Measurements from ENCODE around the gene ELP4. TPM values are rescaled to one million over a fixed set of nuclear protein-coding genes. Genes with fewer than 3 reads are reported as not detected.

The ELP4 gene
- total RNA-seq, 1 experiment from 2014 or later = 21.4 TPM

GRCh38 chr11:31651822-31652221, 142.3 kb downstream of the ELP4 start:
- BruUV-seq (replicated peaks) = no TSS peak
- no peak overlapping the region for H3K27ac ChIP-seq (ENCODE audit: low read depth, low read length)
- H3K4me1 ChIP-seq (ENCODE audit: control insufficient read depth in 1 of 2, insufficient read depth in 2 of 2, low read length in 2 of 2) = peaks cover 15 to 23% of the 10 kb centered on the region in 2 experiments
- ChIA-PET RAD21 (ENCODE audit: low non-redundant PET in 1 of 2, low total read pairs in 2 of 2, uncharacterized antibody in 2 of 2, unreplicated experiment in 2 of 2) (no interaction called here), POLR2A (no interaction called here), CTCF (interaction anchor here (2.4 kb wide), 1 partner anchor 11 kb away, joined by 12 read pairs; no protein-coding TSS in a partner anchor)
- no peak overlapping the region for H2AFZ ChIP-seq (ENCODE audit: low read depth, low read length, poor library complexity, severe bottlenecking)
- no peaks in the 10 kb centered on the region for H3K79me2 ChIP-seq (ENCODE audit: insufficient read depth, low read length)
- H3K27me3 ChIP-seq (ENCODE audit: insufficient read depth, low read length) = no peaks in the 10 kb centered on the region
- H4K20me1 ChIP-seq (ENCODE audit: insufficient read depth) = no peaks in the 10 kb centered on the region
- no peaks in the 10 kb centered on the region for H3K36me3 ChIP-seq (ENCODE audit: control insufficient read depth in 1 of 2, insufficient read depth in 2 of 2, low read length in 2 of 2)
- H3K9me3 ChIP-seq (ENCODE audit: control insufficient read depth in 1 of 2, insufficient read depth in 1 of 2, low read depth in 1 of 2, low read length in 2 of 2) = no peaks in the 10 kb centered on the region
- TF ChIP-seq SRF (IDR thresholded peaks at IDR 0.05; ENCODE audit: low read depth) (no peak), ZFX (IDR thresholded peaks at IDR 0.05) (no peak), SIN3A (IDR thresholded peaks at IDR 0.05; ENCODE audit: low read depth) (no peak), CTCF (IDR thresholded peaks at IDR 0.05 in 2 of 3, conservative IDR thresholded peaks at IDR 0.05 in 1 of 3; ENCODE audit: borderline replicate concordance in 1 of 3, insufficient read depth in 1 of 3, low read depth in 2 of 3, low read length in 2 of 3) (no peak), FOSL1 (IDR thresholded peaks at IDR 0.05; ENCODE audit: low read depth) (no peak)
- no peaks in the 10 kb centered on the region for H3K9me2 ChIP-seq (ENCODE audit: insufficient read depth)
- no peak overlapping the region for H3K4me3 ChIP-seq (replicated peaks in 1 of 2; ENCODE audit: low read depth in 1 of 2, low read length in 2 of 2)
- H3K4me2 ChIP-seq (ENCODE audit: low read length) = no peak overlapping the region
- intact Hi-C loops (cut with micrococcal nuclease) = no loop called here
- ATAC-seq = no peak
- no peak overlapping the region for H3K9ac ChIP-seq (ENCODE audit: low read length)
- no peak for DNase-seq (ENCODE audit: low read depth, low spot score)

GRCh38 chr11:31652528-31652927, 143.0 kb downstream of the ELP4 start:
- no peaks in the 10 kb centered on the region for H3K9me3 ChIP-seq (ENCODE audit: control insufficient read depth in 1 of 2, insufficient read depth in 1 of 2, low read depth in 1 of 2, low read length in 2 of 2)
- H3K9me2 ChIP-seq (ENCODE audit: insufficient read depth) = no peaks in the 10 kb centered on the region
- ChIA-PET RAD21 (ENCODE audit: low non-redundant PET in 1 of 2, low total read pairs in 2 of 2, uncharacterized antibody in 2 of 2, unreplicated experiment in 2 of 2) (no interaction called here), POLR2A (no interaction called here), CTCF (interaction anchor here (3.6 kb wide), 1 partner anchor 11 kb away, joined by 24 read pairs; no protein-coding TSS in a partner anchor)
- H3K4me3 ChIP-seq (replicated peaks in 1 of 2; ENCODE audit: low read depth in 1 of 2, low read length in 2 of 2) = no peak overlapping the region
- TF ChIP-seq RAD21 (IDR thresholded peaks at IDR 0.05; ENCODE audit: low read depth) (no peak), ZNF274 (IDR thresholded peaks at IDR 0.05; ENCODE audit: low read depth, low read length) (no peak), SP1 (IDR thresholded peaks at IDR 0.05; ENCODE audit: low read depth) (no peak), CBX3 (IDR thresholded peaks at IDR 0.05; ENCODE audit: low read depth) (no peak), ELF1 (IDR thresholded peaks at IDR 0.05; ENCODE audit: borderline replicate concordance, low read depth) (no peak), YY1 (IDR thresholded peaks at IDR 0.05; ENCODE audit: extremely low read depth, insufficient replicate concordance, low read depth, low read length) (no peak), CTCF (IDR thresholded peaks at IDR 0.05 in 2 of 3, conservative IDR thresholded peaks at IDR 0.05 in 1 of 3; ENCODE audit: borderline replicate concordance in 1 of 3, insufficient read depth in 1 of 3, low read depth in 2 of 3, low read length in 2 of 3) (no peak), SRF (IDR thresholded peaks at IDR 0.05; ENCODE audit: low read depth) (no peak), EZH2 (IDR thresholded peaks at IDR 0.05) (no peak)
- no peak overlapping the region for H3K27ac ChIP-seq (ENCODE audit: low read depth, low read length)
- no TSS peak for BruUV-seq (replicated peaks)
- H3K9ac ChIP-seq (ENCODE audit: low read length) = no peak overlapping the region
- no peaks in the 10 kb centered on the region for H3K79me2 ChIP-seq (ENCODE audit: insufficient read depth, low read length)
- H3K4me2 ChIP-seq (ENCODE audit: low read length) = no peak overlapping the region
- no peaks in the 10 kb centered on the region for H4K20me1 ChIP-seq (ENCODE audit: insufficient read depth)
- H3K27me3 ChIP-seq (ENCODE audit: insufficient read depth, low read length) = no peaks in the 10 kb centered on the region
- no peak for ATAC-seq
- intact Hi-C loops (cut with micrococcal nuclease) = no loop called here
- no peaks in the 10 kb centered on the region for H3K36me3 ChIP-seq (ENCODE audit: control insufficient read depth in 1 of 2, insufficient read depth in 2 of 2, low read length in 2 of 2)
- H3K4me1 ChIP-seq (ENCODE audit: control insufficient read depth in 1 of 2, insufficient read depth in 2 of 2, low read length in 2 of 2) = peaks cover 15 to 28% of the 10 kb centered on the region in 2 experiments
- no peak overlapping the region for H2AFZ ChIP-seq (ENCODE audit: low read depth, low read length, poor library complexity, severe bottlenecking)
- no peak for DNase-seq (ENCODE audit: low read depth, low spot score)

Measured in HCT116 (cell line).